Spleen (tissue), 11 donors: ENCODE data around the gene SPRN. TPM values are rescaled to one million over a fixed set of nuclear protein-coding genes. Genes with fewer than 3 reads are reported as not detected.
A peak's percentile ranks its signal among the peaks of the same experiment; 100 is the strongest.

ENCODE experiments used
- DNase-seq: peaks from one replicate; pipeline ENCODE4 v3.0.0-alpha.2; 2020
- H3K27ac ChIP-seq, 8 donors: fragments of 200-600 bp; sonication (generic) in 7 of 8; 1 replicate in 4 of 8; 2 replicates in 4 of 8; pipeline versions ENCODE4 v1.5.0 to v1.8.0; 2016 to 2021; ENCODE audit warnings: inconsistent platforms in 4 of 8, mild to moderate bottlenecking in 4 of 8, moderate library complexity in 1 of 8
- H3K27me3 ChIP-seq, 7 donors: fragments of 200-600 bp; sonication (generic) in 6 of 7; replicated peaks in 1 of 7; 1 replicate in 4 of 7; 2 replicates in 3 of 7; pipeline versions ENCODE4 v1.5.0 to v1.8.0; 2016 to 2021; ENCODE audit warnings: inconsistent platforms in 3 of 7, mild to moderate bottlenecking in 1 of 7
- H3K36me3 ChIP-seq, 6 donors: fragments of 200-600 bp; sonication (generic) in 5 of 6; 1 replicate in 4 of 6; 2 replicates in 2 of 6; pipeline versions ENCODE4 v1.5.0 to v1.8.0; 2016 to 2021; ENCODE audit warnings: inconsistent platforms in 2 of 6
- H3K4me1 ChIP-seq, 6 donors: fragments of 200-600 bp; sonication (generic) in 5 of 6; 1 replicate in 3 of 6; 2 replicates in 3 of 6; pipeline versions ENCODE4 v1.5.0 to v1.8.0; 2016 to 2021; ENCODE audit warnings: inconsistent platforms in 3 of 6
- H3K4me3 ChIP-seq, 8 donors: fragments of 200-600 bp; sonication (generic) in 7 of 8; 1 replicate in 4 of 8; 2 replicates in 4 of 8; pipeline versions ENCODE4 v1.5.0 to v1.8.0; 2016 to 2021; ENCODE audit warnings: inconsistent platforms in 4 of 8, mild to moderate bottlenecking in 4 of 8, moderate library complexity in 2 of 8
- H3K9me3 ChIP-seq, 8 donors: fragments of 200-600 bp; sonication (generic) in 7 of 8; 1 replicate in 4 of 8; 2 replicates in 4 of 8; pipeline versions ENCODE4 v1.5.0 to v1.8.0; 2016 to 2021; ENCODE audit warnings: inconsistent platforms in 4 of 8
- CTCF ChIP-seq, 11 experiments: fragments of 200-600 bp in 7 of 11; fragments of 450-650 bp in 4 of 11; sonication (generic) in 4 of 11; IDR thresholded peaks in 8 of 11; conservative IDR thresholded peaks in 3 of 11; 1 replicate in 7 of 11; 2 replicates in 4 of 11; pipeline versions ENCODE4 v1.4.0 to v1.8.0; 2016 to 2021; ENCODE audit warnings: antibody characterized with exemption in 11 of 11, inconsistent platforms in 4 of 11, mild to moderate bottlenecking in 1 of 11
- POLR2A ChIP-seq, 3 donors: fragments of 450-650 bp; IDR thresholded peaks; one replicate each; pipeline ENCODE4 v1.5.1; 2017; ENCODE audit warnings: antibody characterized with exemption in 3 of 3, mild to moderate bottlenecking in 1 of 3
- POLR2AphosphoS5 ChIP-seq, 3 donors: sonication (generic); formaldehyde crosslinking; IDR thresholded peaks; one replicate each; pipeline ENCODE4 v1.5.1; 2017; ENCODE audit warnings: antibody characterized with exemption in 3 of 3
- WGBS, 5 donors: extraction: QIAGEN DNeasy Blood & Tissue Kit in 3 of 5; methylation state at CpG; one replicate each; pipeline versions ENCODE4 v1.1.5 to v1.1.7; 2013 to 2018; 5-methylcytosine and 5-hydroxymethylcytosine counted together
- intact Hi-C: fragments of 100-400 bp; cut with DNase I; formaldehyde crosslinking; loops from one replicate; pipeline ENCODE4 v1.15.0; 2023; ENCODE audit warnings: low total_unique reads
- polyA plus RNA-seq, 3 donors: library from polyadenylated mRNA; stranded (reverse); fragments of 200-250 nt; gene quantifications; one replicate each; pipeline ENCODE4 v1.2.1, GENCODE V29; 2013
- total RNA-seq, 7 donors: library from RNA; depleted of rRNA in 3 of 7; stranded (reverse); fragments of >200 nt in 3 of 7; fragmentation: NEBNext Ultra II Directional in 4 of 7; extraction: Animal tissue kit (Norgen Biotek cat#: 25700) in 4 of 7; gene quantifications; one replicate each; pipeline versions ENCODE4 v1.1.0 to v1.2.1, GENCODE V29; 2016 to 2021
- donor health status: healthy with polysubstance abuse.
- donor health status: DM: no; HTN: no; CAD: no; lungs with moderate emphysema.
- donor health status: DM: no; HTN: no; CAD: no.
- donor health status: Bipolar disorder and iron deficiency.
- donor health status: healthy.
- donor health status: DM: no; HTN: no; CAD: no.
- donor health status: DM: yes; HTN: yes; CAD: no.

Gene SPRN
- total and polyA plus RNA-seq, 10 donors, result 0.14 to 0.58 (median 0.21) TPM; not detected in 4

- H3K9me3 ChIP-seq, result no peaks in the 10 kb centered on the region
- no peaks in the 10 kb centered on the region for H3K27me3 ChIP-seq
- WGBS, 5 donors, result 95 to 98% (median 96%) methylated on average over 7 of the region's 7 CpGs
- no peak overlapping the region for H3K27ac ChIP-seq
- H3K4me1 ChIP-seq, result peaks cover 24 to 70% (median 46%) of the 10 kb centered on the region in 6 donors
- no peak overlapping the region for H3K4me3 ChIP-seq
- DNase-seq, result no peak
- intact Hi-C loops, result no loop called here
- H3K36me3 ChIP-seq, result peaks cover 0 to 67% (median 51%) of the 10 kb centered on the region in 6 donors
- TF ChIP-seq POLR2AphosphoS5 (IDR thresholded peaks at IDR 0.05), result no peak
- TF ChIP-seq CTCF (IDR thresholded peaks at IDR 0.05 in 8 of 11, conservative IDR thresholded peaks at IDR 0.05 in 3 of 11), result no peak
- no peak for TF ChIP-seq POLR2A (IDR thresholded peaks at IDR 0.05)
These were observed 26.5 kb downstream of the SPRN start for GRCh38 chr10:133397938-133398337.

DNA sequence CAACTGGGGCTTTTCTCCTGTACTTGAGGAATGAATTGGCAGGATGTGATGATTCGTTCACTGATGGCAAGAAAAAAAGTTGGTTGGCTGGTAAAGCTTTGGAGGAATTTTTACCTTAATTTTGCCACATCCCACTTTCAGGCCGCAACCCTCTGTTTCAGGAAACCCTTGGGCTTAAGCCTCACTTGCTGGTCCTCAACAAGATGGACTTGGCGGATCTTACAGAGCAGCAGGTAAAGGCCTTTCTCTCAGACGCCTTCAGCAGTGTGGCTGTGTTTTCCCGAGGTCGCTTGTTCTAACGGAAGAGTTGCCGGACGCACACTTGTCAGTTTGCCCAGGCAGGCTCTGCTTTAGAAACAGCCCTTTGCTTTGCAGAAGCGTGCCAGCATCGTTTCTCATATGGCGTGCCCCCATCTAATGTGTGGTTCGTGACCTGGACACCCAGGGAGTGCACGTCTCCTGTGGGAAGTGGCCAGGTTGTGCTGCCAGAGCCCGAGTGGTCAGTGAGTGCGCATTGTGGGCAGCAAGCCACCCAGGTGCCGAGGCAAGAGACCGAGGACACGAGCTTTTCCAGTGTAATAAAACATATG lies 28.3 kb downstream of the SPRN start:
- H3K36me3 ChIP-seq, result peaks cover 0 to 52% (median 36%) of the 10 kb centered on the region in 6 donors
- peak; percentile 65 for DNase-seq
- peak in 1 of 3 donors; percentile 52 for TF ChIP-seq POLR2AphosphoS5 (IDR thresholded peaks at IDR 0.05)
- no peak for TF ChIP-seq POLR2A (IDR thresholded peaks at IDR 0.05)
- 94 to 96% (median 96%) methylated on average over 19 of the region's 19 CpGs for WGBS, 5 donors
- no peak overlapping the region for H3K27ac ChIP-seq
- H3K4me3 ChIP-seq, result no peak overlapping the region
- no peaks in the 10 kb centered on the region for H3K27me3 ChIP-seq
- H3K9me3 ChIP-seq, result no peaks in the 10 kb centered on the region
- peaks cover 25 to 79% (median 55%) of the 10 kb centered on the region in 6 donors for H3K4me1 ChIP-seq
- intact Hi-C loops, result no loop called here

GRCh38 chr10:133394801-133395221 lies 29.6 kb downstream of the SPRN start:
- 27 to 39% (median 32%) methylated on average over 20 to 21 of the region's 21 CpGs for WGBS, 5 donors
- Histone ChIP-seq H3K4me3 (peak overlapping the region; percentile 67 to 94 (median 86)), H3K9me3 (no peaks in the 10 kb centered on the region), H3K27ac (peak overlapping the region; percentile 83 to 94 (median 86)), H3K27me3 (no peaks in the 10 kb centered on the region), H3K36me3 (peaks cover 0 to 48% (median 34%) of the 10 kb centered on the region in 6 donors), H3K4me1 (peaks cover 22 to 79% (median 55%) of the 10 kb centered on the region in 6 donors)
- DNase-seq, result no peak
- TF ChIP-seq POLR2A (IDR thresholded peaks at IDR 0.05) (no peak), CTCF (IDR thresholded peaks at IDR 0.05 in 8 of 11, conservative IDR thresholded peaks at IDR 0.05 in 3 of 11) (no peak), POLR2AphosphoS5 (IDR thresholded peaks at IDR 0.05) (no peak)
- intact Hi-C loops, result no loop called here

- 0 to 1% (median 1%) methylated on average over 16 to 68 of the region's 69 CpGs for WGBS, 5 donors
- peak; percentile 97 for DNase-seq
- intact Hi-C loops, result no loop called here
- H3K4me3 ChIP-seq, result peak within 1 kb of the TSS; percentile 67 to 94 (median 86)
- H3K9me3 ChIP-seq, result no peaks in the 10 kb centered on the region
- peaks cover 27 to 79% (median 61%) of the 10 kb centered on the region in 6 donors for H3K4me1 ChIP-seq
- H3K27me3 ChIP-seq, result no peaks in the 10 kb centered on the region
- H3K27ac ChIP-seq, result peak within 1 kb of the TSS; percentile 83 to 94 (median 88)
- H3K36me3 ChIP-seq, result peaks cover 0 to 42% (median 28%) of the 10 kb centered on the region in 6 donors
- peak; percentile 32 to 54 (median 34) for TF ChIP-seq POLR2A (IDR thresholded peaks at IDR 0.05)
- peak in 7 of 11 experiments; percentile 20 to 53 (median 44) for TF ChIP-seq CTCF (IDR thresholded peaks at IDR 0.05 in 8 of 11, conservative IDR thresholded peaks at IDR 0.05 in 3 of 11)
- TF ChIP-seq POLR2AphosphoS5 (IDR thresholded peaks at IDR 0.05), result peak; percentile 96 to 97 (median 96)
These were observed 30.3 kb downstream of the SPRN start, which contains the start of gene MTG1 for GRCh38 chr10:133394064-133394663. MTG1 (plus strand) TSS chr10:133394157; CDS start chr10:133394221, 64 bp downstream.
